ENCODE results near the gene TTC27.
"Not testable (repeated sequence)": the region's sequence is repeated elsewhere in the genome, so short reads cannot be mapped to it uniquely, and the experiment has no call there.

The TTC27 gene

GRCh38 chr2:32727157-32727556 is 99.3 kb downstream of the TTC27 start:
- DNase-seq = no peak
- no peak overlapping the region for H3K4me3 ChIP-seq (ENCODE audit: low read depth, low read length)
- H3K27me3 ChIP-seq = no peaks in the 10 kb centered on the region
- H3K9me3 ChIP-seq = no peaks in the 10 kb centered on the region
- H3K36me3 ChIP-seq = no peaks in the 10 kb centered on the region
- H3K4me1 ChIP-seq = no peaks in the 10 kb centered on the region
- TF ChIP-seq CTCF (IDR thresholded peaks at IDR 0.05; ENCODE audit: low read depth, low read length) = no peak

- not testable (repeated sequence) for DNase-seq, H3K36me3 ChIP-seq, H3K4me1 ChIP-seq
Observed at GRCh38 chr2:32730958-32731357, 103.1 kb downstream of the TTC27 start.

GRCh38 chr2:32732120-32732519 is 104.3 kb downstream of the TTC27 start:
- Histone ChIP-seq H3K9me3 (no peaks in the 10 kb centered on the region), H3K4me3 (ENCODE audit: low read depth, low read length) (no peak overlapping the region), H3K27me3 (no peaks in the 10 kb centered on the region), H3K36me3 (no peaks in the 10 kb centered on the region; the same call in 1 of the 2 replicates), H3K4me1 (no peaks in the 10 kb centered on the region)
- no peak for DNase-seq
- TF ChIP-seq CTCF (IDR thresholded peaks at IDR 0.05; ENCODE audit: low read depth, low read length) = no peak

More at GRCh38 chr2:32730958-32731357, 103.1 kb downstream of the TTC27 start:
- H3K4me3 ChIP-seq (ENCODE audit: low read depth, low read length); H3K9me3 ChIP-seq; H3K27me3 ChIP-seq: not testable (repeated sequence)

GRCh38 chr2:32732912-32733472 is 105.1 kb downstream of the TTC27 start:
- no peak for DNase-seq
- no peaks in the 10 kb centered on the region for H3K4me1 ChIP-seq
- TF ChIP-seq CTCF (IDR thresholded peaks at IDR 0.05; ENCODE audit: low read depth, low read length) = no peak
- H3K4me3 ChIP-seq (ENCODE audit: low read depth, low read length) = no peak overlapping the region
- H3K9me3 ChIP-seq = no peaks in the 10 kb centered on the region
- H3K36me3 ChIP-seq = no peaks in the 10 kb centered on the region; the same call in 1 of the 2 replicates
- H3K27me3 ChIP-seq = no peaks in the 10 kb centered on the region

GRCh38 chr2:32735348-32735747 is 107.5 kb downstream of the TTC27 start:
- TF ChIP-seq CTCF (IDR thresholded peaks at IDR 0.05; ENCODE audit: low read depth, low read length) = no peak
- Histone ChIP-seq H3K27me3 (no peaks in the 10 kb centered on the region), H3K4me3 (ENCODE audit: low read depth, low read length) (no peak overlapping the region), H3K36me3 (no peaks in the 10 kb centered on the region; the same call in 1 of the 2 replicates), H3K4me1 (peaks cover 3% of the 10 kb centered on the region; the same call in 1 of the 2 replicates), H3K9me3 (no peaks in the 10 kb centered on the region)
- DNase-seq = no peak

GRCh38 chr2:32738939-32739338 is 111.1 kb downstream of the TTC27 start:
- no peak for TF ChIP-seq CTCF (IDR thresholded peaks at IDR 0.05; ENCODE audit: low read depth, low read length)
- no peak overlapping the region for H3K4me3 ChIP-seq (ENCODE audit: low read depth, low read length)
- no peaks in the 10 kb centered on the region; the same call in 1 of the 2 replicates for H3K36me3 ChIP-seq
- DNase-seq = no peak
- H3K4me1 ChIP-seq = peaks cover 3% of the 10 kb centered on the region; the same call in 1 of the 2 replicates
- no peaks in the 10 kb centered on the region for H3K27me3 ChIP-seq
- no peaks in the 10 kb centered on the region for H3K9me3 ChIP-seq

Data from BE2C (cell line).